ENCODE measurements around the gene GNB2. TPM values are rescaled to one million over a fixed set of nuclear protein-coding genes. Genes with fewer than 3 reads are reported as not detected.

GNB2 gene
- total RNA-seq, 1 experiment from 2014 or later = 65.0 TPM

Other genes with a start within 250 kb of the GNB2 start
- gene ZCWPW1, start 245.0 kb upstream of the GNB2 start, total RNA-seq (2014; rRNA removed; shearing (Covaris generic); ENCODE audit: low replicate concordance) = 3.0 and 8.8 TPM in 2 replicates
- 28.4 and 40.4 TPM in 2 replicates for gene MEPCE, start 243.9 kb upstream of the GNB2 start, total RNA-seq (2014; rRNA removed; shearing (Covaris generic); ENCODE audit: low replicate concordance)
- 25.9 and 106 TPM in 2 replicates for gene PPP1R35, start 237.2 kb upstream of the GNB2 start, total RNA-seq (2014; rRNA removed; shearing (Covaris generic); ENCODE audit: low replicate concordance)
- 1.5 and 2.8 TPM in 2 replicates for gene SPACDR, start 209.5 kb upstream of the GNB2 start, total RNA-seq (2014; rRNA removed; shearing (Covaris generic); ENCODE audit: low replicate concordance)
- gene TSC22D4, start 194.5 kb upstream of the GNB2 start, total RNA-seq (2014; rRNA removed; shearing (Covaris generic); ENCODE audit: low replicate concordance) = 40.4 and 97.3 TPM in 2 replicates
- gene NYAP1, start 189.8 kb upstream of the GNB2 start, total RNA-seq (2014; rRNA removed; shearing (Covaris generic); ENCODE audit: low replicate concordance) = not detected in 2 replicates
- gene AGFG2, start 134.5 kb upstream of the GNB2 start, total RNA-seq (2014; rRNA removed; shearing (Covaris generic); ENCODE audit: low replicate concordance) = 5.7 and 6.7 TPM in 2 replicates
- gene SAP25, start 99.8 kb upstream of the GNB2 start, total RNA-seq (2014; rRNA removed; shearing (Covaris generic); ENCODE audit: low replicate concordance) = 2.5 and 4.9 TPM in 2 replicates
- 11.9 and 33.5 TPM in 2 replicates for gene LRCH4, start 87.6 kb upstream of the GNB2 start, total RNA-seq (2014; rRNA removed; shearing (Covaris generic); ENCODE audit: low replicate concordance)
- gene FBXO24, start 87.4 kb upstream of the GNB2 start, total RNA-seq (2014; rRNA removed; shearing (Covaris generic); ENCODE audit: low replicate concordance) = 1.0 TPM in 1 of 2 replicates, not detected in the other
- 2.8 and 12.3 TPM in 2 replicates for gene PCOLCE, start 71.4 kb upstream of the GNB2 start, total RNA-seq (2014; rRNA removed; shearing (Covaris generic); ENCODE audit: low replicate concordance)
- 8.2 and 9.7 TPM in 2 replicates for gene MOSPD3, start 61.2 kb upstream of the GNB2 start, total RNA-seq (2014; rRNA removed; shearing (Covaris generic); ENCODE audit: low replicate concordance)
- gene TFR2, start 32.2 kb upstream of the GNB2 start, total RNA-seq (2014; rRNA removed; shearing (Covaris generic); ENCODE audit: low replicate concordance) = 4.2 and 12.0 TPM in 2 replicates
- gene ACTL6B, start 17.3 kb upstream of the GNB2 start, total RNA-seq (2014; rRNA removed; shearing (Covaris generic); ENCODE audit: low replicate concordance) = not detected in 2 replicates
- 16.3 and 38.2 TPM in 2 replicates for gene GIGYF1, start 20.5 kb downstream of the GNB2 start, total RNA-seq (2014; rRNA removed; shearing (Covaris generic); ENCODE audit: low replicate concordance)
- 29.7 and 72.8 TPM in 2 replicates for gene POP7, start 32.4 kb downstream of the GNB2 start, total RNA-seq (2014; rRNA removed; shearing (Covaris generic); ENCODE audit: low replicate concordance)
- not detected in 2 replicates for gene EPO, start 46.7 kb downstream of the GNB2 start, total RNA-seq (2014; rRNA removed; shearing (Covaris generic); ENCODE audit: low replicate concordance)
- gene ZAN, start 59.9 kb downstream of the GNB2 start, total RNA-seq (2014; rRNA removed; shearing (Covaris generic); ENCODE audit: low replicate concordance) = not detected in 2 replicates
- 9.3 and 21.6 TPM in 2 replicates for gene EPHB4, start 153.8 kb downstream of the GNB2 start, total RNA-seq (2014; rRNA removed; shearing (Covaris generic); ENCODE audit: low replicate concordance)
- 21.0 and 33.9 TPM in 2 replicates for gene SLC12A9, start 179.0 kb downstream of the GNB2 start, total RNA-seq (2014; rRNA removed; shearing (Covaris generic); ENCODE audit: low replicate concordance)
- 19.5 and 30.5 TPM in 2 replicates for gene TRIP6, start 193.6 kb downstream of the GNB2 start, total RNA-seq (2014; rRNA removed; shearing (Covaris generic); ENCODE audit: low replicate concordance)
- 65.8 and 103 TPM in 2 replicates for gene SRRT, start 201.4 kb downstream of the GNB2 start, total RNA-seq (2014; rRNA removed; shearing (Covaris generic); ENCODE audit: low replicate concordance)
- gene UFSP1, start 216.0 kb downstream of the GNB2 start, total RNA-seq (2014; rRNA removed; shearing (Covaris generic); ENCODE audit: low replicate concordance) = 3.3 and 17.2 TPM in 2 replicates
- not detected in 2 replicates for gene ACHE, start 222.1 kb downstream of the GNB2 start, total RNA-seq (2014; rRNA removed; shearing (Covaris generic); ENCODE audit: low replicate concordance)